Measurements from ENCODE around the gene SCNM1.
"Not testable (repeated sequence)": the region's sequence is repeated elsewhere in the genome, so short reads cannot be mapped to it uniquely, and the experiment has no call there.

SCNM1 gene

GRCh38 chr1:151194894-151195594 lies 29.1 kb downstream of the SCNM1 start:
- DNase-seq, result not testable (repeated sequence)

- peak; percentile 72 for DNase-seq
These were observed 30.4 kb downstream of the SCNM1 start for GRCh38 chr1:151196292-151196800.

- no peak for DNase-seq
These were observed 31.9 kb downstream of the SCNM1 start for GRCh38 chr1:151197863-151198253.

GRCh38 chr1:151198254-151199127 lies 32.5 kb downstream of the SCNM1 start, which contains the start of gene PIP5K1A:
Gene PIP5K1A (plus strand): TSS chr1:151198552. CDS start chr1:151198997, 445 bp downstream.
- DNase-seq, result peak; percentile 98

- no peak for DNase-seq
These were observed 34.1 kb downstream of the SCNM1 start for GRCh38 chr1:151199873-151200581.

- not testable (repeated sequence) for DNase-seq
These were observed 39.5 kb downstream of the SCNM1 start for GRCh38 chr1:151205381-151205965.

- no peak for DNase-seq
These were observed 44.9 kb downstream of the SCNM1 start for GRCh38 chr1:151210830-151211229.

GRCh38 chr1:151211972-151212705 lies 46.2 kb downstream of the SCNM1 start:
- DNase-seq, result no peak

- no peak for DNase-seq
These were observed 47.6 kb downstream of the SCNM1 start for GRCh38 chr1:151213560-151213959.

Data from right hindlimb (tissue), 1 donor.